Activated CD4-positive, alpha-beta T cell treated with anti-CD3 and anti-CD28 coated beads, Interleukin-2, amount 50 U/mL, for 48 hours (primary cell): Measurements from ENCODE around the gene TMEM131.

Experiments
- DNase-seq, 2 experiments: peaks; one replicate each; pipeline ENCODE4 v3.0.0-alpha.2; 2020

Gene TMEM131

DNA sequence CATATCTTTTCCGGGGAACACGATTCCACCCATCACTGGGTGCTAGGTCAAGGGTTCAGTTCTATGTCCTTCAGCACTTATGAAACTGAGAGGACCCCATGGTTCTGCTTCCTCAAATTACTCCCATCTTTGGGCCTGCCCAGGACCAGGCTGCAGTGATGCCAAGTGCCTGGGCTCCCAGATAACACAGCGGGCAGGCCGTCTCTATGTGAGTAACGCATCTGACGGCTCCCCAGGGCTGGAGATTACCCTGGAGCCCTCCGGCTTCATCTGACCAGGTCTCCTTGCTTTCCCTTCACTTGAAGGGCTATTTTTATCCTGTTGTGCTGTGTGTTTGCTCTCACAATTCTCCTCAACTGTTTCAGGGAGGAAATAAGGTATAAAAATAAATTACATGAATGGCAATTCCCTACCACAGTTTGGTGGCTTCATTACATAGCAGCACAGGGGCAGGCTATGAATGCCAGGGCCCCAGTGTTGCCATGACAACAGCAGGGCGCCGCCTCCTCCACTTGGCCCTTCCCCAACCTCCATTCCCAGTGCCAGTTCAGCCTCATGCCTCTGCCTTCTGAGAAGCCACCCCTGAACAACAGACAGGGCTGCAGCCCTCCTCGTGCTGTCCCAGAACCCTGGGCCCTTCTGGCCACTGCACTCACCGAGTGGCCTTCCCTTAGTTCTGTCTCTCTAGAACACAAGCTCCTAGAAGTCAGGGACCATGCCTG, 25.4 kb upstream of the TMEM131 start:
- DNase-seq = no peak

DNA sequence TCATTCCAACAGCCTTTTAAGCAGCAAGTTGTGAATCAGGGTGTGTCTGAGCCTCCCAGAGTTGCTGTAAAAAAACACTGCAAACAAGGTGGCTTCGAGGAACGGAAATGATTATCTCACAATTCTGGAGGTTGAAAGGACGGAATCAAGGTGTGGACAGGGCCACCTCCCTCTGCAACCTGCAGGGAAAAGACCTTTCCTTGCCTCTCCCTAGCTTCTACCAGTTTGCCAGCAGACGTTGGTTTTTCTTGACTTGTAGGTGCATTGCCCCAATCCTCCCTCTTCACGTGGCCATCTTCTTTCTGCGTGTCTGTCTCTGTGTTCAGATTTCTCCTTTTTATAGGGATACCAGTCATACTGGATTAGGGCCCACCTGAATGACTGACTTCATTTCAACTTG, 24.8 kb upstream of the TMEM131 start:
- DNase-seq = no peak

DNA sequence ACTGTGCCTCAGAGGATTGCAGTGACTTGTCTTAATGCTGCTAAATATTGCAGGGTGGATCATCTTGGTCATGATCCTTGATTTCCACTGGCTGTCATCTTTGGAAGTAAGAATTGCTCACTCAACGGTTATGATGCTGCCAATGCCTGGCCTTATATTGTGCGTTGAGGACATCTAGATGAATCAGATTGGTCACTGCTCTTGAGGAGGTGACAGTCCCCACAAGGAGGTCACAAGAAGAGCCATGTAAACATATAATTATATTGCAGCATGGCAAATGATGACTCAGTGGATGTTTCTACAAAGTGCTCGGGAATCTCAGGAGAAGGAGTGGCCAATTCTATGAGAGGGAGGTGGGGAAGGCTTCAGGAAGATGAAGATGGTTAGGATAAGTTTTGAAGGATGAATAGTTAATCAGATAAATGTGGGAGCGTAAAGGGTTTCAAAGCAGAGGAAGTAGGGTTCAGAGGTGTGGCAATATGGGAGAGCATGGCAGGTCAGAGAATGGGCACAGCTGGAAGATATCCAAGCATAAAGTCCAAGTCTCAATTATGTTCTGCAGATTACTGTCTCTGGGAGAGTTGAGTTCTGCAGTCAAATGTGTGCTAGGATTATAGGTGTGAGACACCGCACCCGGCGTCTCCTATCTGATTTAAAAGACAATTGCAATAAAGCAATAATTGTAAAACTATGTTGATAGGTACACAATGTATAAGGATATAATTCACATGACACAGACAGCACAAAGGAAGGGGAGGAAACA, 21.3 kb upstream of the TMEM131 start:
- DNase-seq = no peak

DNA sequence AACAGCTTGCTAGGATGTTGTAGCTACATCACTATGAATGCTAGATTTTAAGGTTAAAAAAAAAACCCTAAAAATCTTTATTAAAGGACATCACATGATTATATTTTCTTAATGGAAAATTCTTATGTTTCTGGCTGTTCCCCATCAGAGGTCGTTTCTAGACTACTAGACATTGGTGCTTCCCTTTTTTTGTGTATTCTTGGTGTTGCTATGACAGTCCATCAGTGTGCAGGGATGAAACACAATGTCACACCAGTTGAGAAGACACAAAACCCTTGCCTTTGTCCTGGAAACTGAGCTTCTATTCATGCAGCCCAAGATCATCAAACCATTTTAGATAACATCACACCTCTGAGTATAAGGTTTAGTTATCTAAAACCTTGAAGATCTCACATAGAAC, 19.9 kb upstream of the TMEM131 start:
- DNase-seq = no peak

DNA sequence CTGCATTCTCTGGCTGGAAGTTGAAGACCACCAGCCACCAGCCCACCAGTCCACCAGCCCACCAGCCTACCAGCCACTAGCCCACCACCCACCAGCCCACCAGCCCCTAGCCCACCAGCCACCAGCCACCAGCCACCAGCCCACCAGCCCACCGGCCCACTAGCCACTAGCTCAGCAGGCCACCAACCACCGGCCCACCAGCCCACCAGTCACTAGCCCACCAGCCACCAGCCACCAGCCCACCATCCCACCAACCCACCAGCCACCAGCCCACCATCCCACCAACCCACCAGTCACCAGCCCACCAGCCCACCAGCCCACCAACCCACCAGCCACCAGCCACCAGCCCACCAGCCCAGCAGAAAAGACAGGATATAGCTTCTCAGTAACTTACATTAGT, 18.6 kb upstream of the TMEM131 start:
- DNase-seq = no peak

DNA sequence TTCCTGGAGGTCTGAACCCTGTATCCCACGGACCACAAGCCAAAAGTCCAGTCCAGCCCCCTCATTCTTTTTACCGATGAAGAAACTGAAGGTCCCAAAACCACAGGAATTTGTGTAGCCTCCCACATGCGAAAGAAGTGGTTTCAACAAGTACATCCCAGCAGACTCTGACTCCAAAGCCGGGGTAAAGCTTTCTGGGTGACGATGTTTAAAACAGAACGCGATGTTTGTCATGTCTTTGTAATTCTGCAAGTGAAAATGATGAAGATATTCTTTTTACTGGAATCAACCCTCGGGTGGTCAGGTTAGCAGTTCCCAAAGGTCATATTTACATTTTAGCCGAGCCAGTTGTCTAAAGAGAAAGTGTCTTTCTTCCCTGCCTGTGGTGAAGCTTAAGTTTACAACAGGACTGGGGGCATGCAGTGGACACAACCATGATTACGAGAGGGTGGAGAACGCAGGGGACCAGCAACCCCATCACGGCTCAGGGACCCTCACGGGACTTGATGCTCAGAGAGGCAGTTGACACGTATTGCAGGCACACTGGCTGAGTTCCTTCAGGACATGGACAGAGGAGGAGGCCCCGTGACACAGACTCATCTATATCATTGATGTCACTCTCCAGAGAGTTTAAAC, 17.8 kb upstream of the TMEM131 start:
- DNase-seq = peak; percentile 39 to 57

DNA sequence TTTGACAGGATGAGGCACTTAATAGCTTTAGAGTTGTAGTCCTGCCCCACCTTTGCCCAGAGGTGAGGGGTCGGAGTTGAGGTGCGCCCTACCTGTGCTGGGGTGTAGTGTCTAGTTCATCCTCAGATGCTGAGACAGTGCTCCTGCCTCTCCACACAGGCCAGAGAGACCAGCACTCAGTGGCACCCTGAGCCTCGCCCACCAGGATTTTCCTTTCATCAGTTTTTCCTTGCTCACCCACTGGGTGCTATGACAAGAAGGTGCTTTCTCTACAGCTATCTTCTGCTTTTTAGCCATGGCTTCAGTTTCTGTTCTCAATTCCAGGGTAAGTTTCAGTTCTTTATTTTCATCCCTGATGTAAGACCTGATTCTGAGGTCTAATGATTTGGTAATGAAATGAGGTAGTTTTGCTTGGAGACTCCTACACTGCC, 16.8 kb upstream of the TMEM131 start:
- DNase-seq = peak; percentile 58 to 73

DNA sequence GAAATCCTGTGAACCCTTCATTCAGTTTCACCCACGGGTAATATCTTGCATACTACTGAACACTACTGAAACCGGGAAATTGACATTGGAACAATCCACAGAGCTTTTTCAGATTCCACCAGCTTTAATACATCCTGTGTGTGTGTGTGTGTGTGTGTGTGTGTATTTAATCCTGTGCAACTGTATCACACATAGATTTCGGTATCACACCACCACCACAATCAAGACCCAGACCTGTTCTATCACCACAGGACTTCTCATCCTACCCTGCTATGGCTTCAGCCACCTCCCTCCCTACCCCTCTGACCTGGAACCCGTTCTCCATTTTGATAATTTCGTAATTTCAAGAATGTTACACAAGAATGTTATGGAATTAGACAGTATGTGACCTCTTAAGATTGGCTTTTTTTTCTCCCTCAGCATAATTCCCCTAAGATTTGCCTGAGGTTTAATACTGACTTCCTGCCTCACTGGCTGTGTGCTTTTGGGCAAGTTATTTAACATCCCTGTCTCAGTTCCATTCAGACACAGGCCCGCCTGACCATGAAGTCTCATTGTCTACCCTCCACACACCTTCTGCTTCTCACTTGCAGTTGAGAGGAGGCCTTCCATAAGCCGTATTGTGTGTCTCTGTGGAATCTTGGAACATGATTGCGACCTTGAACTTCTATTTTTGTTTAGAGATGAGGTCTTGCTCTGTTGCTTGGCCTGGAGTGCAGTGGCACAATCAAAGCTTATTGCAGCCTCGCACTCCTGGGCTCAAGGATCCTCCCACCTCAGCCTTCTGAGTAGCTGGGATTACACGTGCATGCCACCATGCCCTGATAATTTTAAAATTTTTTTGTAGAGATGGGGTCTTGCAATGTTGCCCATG, 14.4 kb upstream of the TMEM131 start:
- DNase-seq = peak in 1 of 2 experiments; percentile 14

DNA sequence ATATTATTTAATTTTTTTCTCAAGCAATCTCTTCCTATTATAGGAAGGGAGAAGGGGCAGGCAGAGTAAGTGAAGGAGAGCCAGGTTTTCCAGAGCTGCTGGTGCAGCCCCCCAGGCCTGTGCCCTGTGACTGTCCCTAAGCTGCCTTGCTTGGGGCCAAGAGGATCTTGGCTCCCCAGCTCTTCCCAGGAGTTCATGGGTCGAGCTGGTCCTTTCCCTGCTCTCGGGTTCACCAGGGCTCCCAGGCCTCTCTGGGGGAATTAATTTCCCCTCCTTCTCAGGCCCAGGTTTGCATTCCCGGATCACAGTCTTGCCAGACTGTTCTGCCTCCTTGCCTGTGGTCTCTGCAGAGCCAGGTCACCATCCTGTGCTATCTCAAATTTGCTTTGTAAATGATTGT, 12.7 kb upstream of the TMEM131 start:
- no peak for DNase-seq

DNA sequence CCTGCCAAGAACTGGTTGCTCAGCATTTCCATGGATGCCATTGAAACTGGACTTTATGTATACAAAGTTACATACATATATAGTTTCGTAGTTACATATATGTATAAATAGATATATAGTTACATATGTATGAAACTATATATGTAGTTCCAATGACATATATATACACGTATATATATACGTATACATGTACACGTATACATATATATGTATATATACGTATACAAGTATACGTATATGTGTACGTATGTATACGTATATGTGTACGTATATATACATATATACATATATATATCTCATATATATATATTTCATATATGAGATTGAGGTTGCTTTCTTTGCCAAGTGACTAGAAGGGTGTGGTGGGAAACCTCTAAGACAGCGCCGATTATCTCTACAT, 10.6 kb upstream of the TMEM131 start:
- no peak for DNase-seq

DNA sequence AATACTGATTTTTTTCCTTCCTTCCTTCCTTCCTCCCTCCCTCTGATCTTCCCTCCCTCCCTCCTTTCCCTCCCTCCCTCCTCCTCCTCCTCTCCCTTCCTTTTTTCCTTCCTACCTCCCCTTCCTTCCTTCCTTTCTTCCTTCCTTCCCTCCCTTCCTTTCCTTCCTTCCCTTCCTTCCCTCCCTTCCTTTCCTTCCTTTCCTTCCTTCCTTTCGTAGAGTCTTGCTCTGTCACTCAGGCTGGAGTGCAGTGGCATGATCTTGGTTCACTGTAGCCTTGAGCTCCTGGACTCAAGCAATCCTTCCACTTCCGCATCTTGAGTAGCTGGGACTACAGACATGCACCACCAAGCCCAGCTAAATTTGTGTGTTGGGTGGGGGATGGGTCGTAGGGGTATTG, 8.9 kb upstream of the TMEM131 start:
- no peak for DNase-seq

DNA sequence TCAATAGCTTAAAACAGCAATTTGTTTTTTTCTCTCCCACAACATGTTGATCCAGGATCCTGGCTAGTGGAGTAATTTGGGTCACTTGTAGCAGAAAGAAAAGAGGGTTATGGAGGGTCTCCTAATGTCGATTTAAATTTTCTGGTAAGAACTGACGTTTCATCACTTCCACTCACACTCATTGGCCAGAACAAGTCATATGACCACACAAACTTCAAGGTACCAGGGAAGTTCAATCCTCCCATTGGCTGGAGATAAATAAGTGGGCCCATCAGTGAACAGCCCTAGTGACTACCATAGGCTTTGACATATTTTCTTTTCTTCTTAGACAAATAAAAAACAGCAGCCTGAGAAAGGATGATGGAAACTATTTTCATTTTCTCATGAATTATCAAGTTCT, 8.3 kb upstream of the TMEM131 start:
- DNase-seq = no peak

DNA sequence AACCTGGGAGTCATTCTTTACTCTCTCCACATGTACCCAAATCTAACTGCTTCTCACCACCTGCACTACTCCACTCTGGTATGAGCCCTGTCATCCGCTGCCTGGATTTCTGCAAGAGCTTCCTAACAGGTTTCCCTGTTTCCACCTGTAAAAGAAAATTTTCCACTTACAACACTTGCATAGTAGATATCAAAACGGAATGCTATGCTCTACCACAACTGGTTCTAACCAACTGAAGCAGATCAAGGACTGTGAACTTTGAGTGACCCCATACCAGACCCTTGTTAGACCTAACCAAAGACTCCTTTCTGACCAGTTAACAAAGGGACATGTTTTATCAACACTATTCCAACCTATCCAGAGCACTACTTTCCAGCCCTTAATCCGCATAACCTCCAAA, 3.8 kb upstream of the TMEM131 start:
- DNase-seq = no peak

DNA sequence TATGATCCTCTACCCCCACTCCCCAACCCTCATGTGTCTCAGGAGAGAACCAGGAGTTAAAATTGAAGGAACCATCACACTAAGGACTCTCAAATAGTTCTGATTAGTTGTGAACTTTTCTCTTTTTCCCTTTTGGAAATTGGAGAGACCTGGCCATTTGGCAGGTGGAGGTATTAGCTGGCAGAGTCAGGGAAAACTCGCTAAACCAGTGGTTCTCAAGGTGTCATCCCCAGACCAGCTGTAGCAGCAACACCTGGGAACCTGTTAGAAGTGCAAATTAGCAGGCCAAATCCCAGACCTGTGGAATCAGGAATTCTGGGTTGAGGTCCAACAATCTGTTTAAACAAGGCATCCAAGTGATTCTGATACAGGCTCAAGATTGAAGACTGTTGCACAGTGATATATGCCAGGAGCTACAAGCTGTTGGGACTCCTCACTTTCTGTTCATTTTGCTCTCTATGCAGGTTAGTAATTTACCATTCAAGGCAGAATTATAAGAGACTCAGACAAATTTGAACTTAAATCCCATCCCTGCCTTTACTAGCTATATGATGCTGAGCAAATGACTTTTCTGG, 2.8 kb upstream of the TMEM131 start:
- DNase-seq = no peak

DNA sequence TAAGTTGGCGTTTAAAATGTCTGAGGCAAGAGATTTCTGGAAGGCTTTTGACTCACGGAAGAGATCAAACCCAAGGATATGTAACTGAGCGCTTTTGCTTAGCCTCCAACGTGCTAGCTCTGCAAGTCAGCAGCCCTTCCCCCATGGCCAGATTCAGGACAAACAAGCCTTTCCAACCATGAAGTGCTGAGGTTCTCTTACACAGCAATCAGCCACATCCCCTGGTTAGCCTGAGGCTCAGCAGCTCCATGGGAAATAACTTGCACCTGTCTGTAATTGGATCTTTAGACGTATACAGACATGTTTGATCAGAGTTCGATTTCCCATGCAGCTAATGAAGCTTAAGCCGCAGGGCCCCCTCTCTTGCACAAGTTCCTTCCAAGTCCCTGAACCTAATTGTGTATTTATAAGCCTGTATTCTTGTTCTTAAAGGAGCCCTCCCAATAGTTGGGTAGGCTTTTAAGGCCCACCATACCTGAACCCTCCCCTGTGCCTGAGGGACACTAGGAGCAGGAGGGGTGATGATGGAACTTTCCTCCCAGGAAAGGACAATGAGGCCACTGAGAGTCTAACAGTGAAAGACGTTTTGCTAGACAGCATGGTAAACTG, 2.1 kb upstream of the TMEM131 start:
- DNase-seq = no peak

DNA sequence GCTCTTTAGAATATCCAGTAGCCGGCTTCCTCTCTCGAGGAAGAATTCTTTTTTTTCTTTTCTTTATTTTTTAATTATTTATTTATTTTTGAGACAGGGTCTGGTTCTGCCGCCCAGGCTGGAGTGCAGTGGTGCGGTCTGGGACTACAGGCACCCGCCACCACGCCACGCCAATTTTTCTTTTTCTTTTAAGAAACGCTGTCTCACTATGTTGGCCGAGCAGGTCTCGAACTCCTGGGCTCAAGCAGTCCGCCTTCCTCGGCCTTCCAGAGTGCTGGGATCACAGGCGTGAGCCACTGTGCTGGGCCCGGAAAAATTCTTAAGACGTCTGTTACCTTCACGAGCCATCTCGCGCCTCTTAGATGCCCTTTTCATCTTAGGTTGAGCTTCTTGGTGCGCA, 931 bp upstream of the TMEM131 start:
- no peak for DNase-seq

DNA sequence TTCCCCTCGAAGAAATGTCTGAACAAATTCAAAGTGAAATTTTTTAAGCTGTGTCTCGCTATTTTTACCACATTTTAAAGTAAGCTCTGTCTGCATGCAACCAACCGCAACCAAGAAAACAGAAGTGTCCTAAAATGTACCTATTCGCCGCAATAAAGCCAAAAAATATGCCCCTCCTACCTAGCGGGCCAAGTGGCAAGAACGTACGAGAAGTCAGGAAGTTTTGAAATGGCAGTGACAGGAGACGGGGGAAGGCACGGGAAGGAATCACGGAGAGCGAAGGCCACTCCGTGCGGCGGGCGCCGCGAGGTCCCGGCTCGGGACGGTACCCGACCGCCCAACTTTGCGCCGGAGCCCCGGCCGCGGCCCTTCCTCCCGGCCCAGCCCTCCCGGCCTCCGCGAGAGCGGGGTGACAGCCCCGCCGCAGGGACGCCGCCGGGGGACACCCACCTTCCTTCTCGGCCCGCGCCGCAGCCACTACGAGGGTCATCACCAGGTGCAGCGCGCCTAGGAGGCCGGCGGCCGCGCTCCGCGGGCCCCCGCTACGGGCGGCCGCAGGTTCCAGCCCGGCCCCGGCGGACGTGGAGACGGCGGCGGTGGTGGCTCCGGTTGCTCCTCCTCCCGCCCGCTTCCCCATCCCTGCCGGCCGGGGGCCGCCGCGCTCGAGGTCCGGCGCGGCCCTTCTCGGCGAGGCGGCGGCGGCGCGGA, 568 bp downstream of the TMEM131 start:
- peak; percentile 55 to 62 for DNase-seq

DNA sequence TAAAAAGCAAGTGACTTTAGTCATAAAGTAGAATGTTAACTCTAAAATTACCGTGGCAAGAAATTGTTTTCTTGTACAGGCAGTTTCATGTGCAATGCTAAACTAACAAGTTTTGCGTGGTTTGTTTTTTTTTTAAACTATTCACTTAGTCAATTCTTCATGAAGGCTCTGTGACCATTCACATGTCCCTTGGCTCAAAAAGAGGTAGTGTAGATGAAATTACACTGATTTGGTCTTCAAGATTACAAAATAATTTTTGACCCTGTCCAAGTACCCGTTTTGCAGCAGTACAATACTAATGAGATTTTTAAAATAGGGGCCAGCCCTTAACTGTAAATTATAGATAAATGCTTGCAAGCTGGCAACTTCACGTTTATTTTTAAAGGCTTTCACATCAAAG, 1.3 kb downstream of the TMEM131 start:
- DNase-seq = no peak

DNA sequence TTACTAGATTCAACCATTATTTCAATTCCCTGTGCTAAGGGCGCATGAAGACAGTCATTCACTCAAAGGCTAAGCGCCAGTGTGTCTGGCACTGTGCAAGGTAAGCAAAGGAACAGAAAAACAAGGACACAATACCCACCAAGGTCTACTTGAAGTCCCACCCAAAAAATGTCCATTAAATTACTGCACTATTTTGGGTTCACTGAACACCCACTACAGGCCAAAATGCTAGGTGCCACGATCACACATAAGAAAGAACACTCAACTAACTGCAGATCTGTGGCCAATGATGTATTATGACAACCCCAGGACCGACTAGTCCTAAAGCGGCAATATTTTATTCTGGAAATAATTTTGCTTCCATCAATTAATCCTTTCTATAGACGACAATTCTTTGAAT, 1.8 kb downstream of the TMEM131 start:
- DNase-seq = no peak

DNA sequence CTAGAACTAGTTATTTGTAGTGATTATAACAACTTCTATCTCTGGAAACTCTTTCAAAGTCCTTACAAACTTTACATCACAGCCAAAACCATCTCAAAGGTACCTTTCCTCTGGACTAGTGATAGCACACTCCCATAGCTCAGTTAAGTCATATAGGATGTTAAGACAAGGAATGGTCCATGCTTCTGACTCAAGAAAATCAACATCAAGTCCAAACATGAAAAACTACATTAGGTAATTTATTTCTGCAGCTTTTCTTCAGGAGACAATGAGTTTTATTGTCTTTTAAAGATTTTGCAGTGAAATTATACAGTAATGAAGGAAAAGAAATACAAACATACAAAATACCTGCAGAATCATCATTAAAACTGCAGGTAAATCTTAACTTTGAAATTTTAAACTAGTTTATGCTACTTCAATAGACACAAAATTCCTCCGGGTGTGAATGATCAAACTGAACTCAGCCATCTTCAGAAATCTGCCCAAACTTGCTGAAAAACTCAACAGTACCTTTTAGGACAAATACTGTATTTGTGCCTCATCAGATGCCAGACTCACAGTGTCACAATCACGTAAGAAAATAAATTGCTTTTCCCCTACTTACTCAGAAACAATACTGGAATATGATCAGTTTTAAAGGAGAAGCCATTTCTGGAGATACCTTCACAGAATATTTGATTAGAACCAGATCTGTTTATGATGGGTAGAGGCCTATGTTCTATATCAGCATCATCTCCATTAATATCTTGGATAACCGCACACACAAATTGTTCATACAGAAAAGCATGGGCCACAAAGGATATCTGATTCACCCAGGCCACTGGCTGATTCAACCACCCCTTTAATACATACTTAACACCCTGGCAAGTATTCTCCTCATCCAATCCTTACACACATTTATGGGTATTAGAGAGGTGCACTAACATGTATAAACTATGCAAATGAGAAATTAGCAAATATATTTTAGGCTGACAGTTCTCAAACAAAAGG, 2.6 kb downstream of the TMEM131 start:
- no peak for DNase-seq
